ENCODE measurements around the gene ZNF418. TPM values are rescaled to one million over a fixed set of nuclear protein-coding genes. Genes with fewer than 3 reads are reported as not detected.
A peak's percentile ranks its signal among the peaks of the same experiment; 100 is the strongest.
"Not testable (repeated sequence)": the region's sequence is repeated elsewhere in the genome, so short reads cannot be mapped to it uniquely, and the experiment has no call there.

ZNF418 gene
- total RNA-seq, 1 donor from 2014 or later: 1.4 TPM

- DNase-seq (ENCODE audit: low read depth in 2 of 2): peak in 1 of 2 donors; percentile 33
Observed at GRCh38 chr19:57888560-57889231, 46.5 kb downstream of the ZNF418 start, which contains the start of gene ZNF814. TSS of gene ZNF814 (minus strand) at chr19:57889037. CDS start at chr19:57888802, 235 bp downstream.

- no peak for DNase-seq (ENCODE audit: low read depth in 2 of 2)
Observed at GRCh38 chr19:57888107-57888559, 47.1 kb downstream of the ZNF418 start.

GRCh38 chr19:57887195-57887941 lies 47.8 kb downstream of the ZNF418 start:
- no peak for DNase-seq (ENCODE audit: low read depth in 2 of 2)

- no peak for DNase-seq (ENCODE audit: low read depth in 2 of 2)
Observed at GRCh38 chr19:57886046-57886445, 49.2 kb downstream of the ZNF418 start.

- not testable (repeated sequence) for DNase-seq (ENCODE audit: low read depth in 2 of 2)
Observed at GRCh38 chr19:57873883-57874799, 61.1 kb downstream of the ZNF418 start.

GRCh38 chr19:57872450-57872849 lies 62.8 kb downstream of the ZNF418 start:
- no peak for DNase-seq (ENCODE audit: low read depth in 2 of 2)

Other genes with a start within 250 kb of the ZNF418 start
- 0.13 and 0.63 TPM in 2 replicates for gene ZNF154, start 226.2 kb downstream of the ZNF418 start, total RNA-seq
- 5.0 and 5.7 TPM in 2 replicates for gene ZNF671, start 207.8 kb downstream of the ZNF418 start, total RNA-seq
- gene ZNF776, start 188.6 kb downstream of the ZNF418 start, total RNA-seq: 12.5 and 17.6 TPM in 2 replicates
- gene ZNF586, start 165.7 kb downstream of the ZNF418 start, total RNA-seq: 10.1 and 12.9 TPM in 2 replicates
- gene ZNF552, start 120.5 kb downstream of the ZNF418 start, total RNA-seq: 7.2 and 7.5 TPM in 2 replicates
- gene ZNF587B, start 105.1 kb downstream of the ZNF418 start, total RNA-seq: 13.5 and 14.5 TPM in 2 replicates
- gene ZNF587, start 85.5 kb downstream of the ZNF418 start, total RNA-seq: 15.4 and 15.7 TPM in 2 replicates
- 2.3 and 4.0 TPM in 2 replicates for gene ZNF814, start 46.4 kb downstream of the ZNF418 start, total RNA-seq
- 9.4 and 9.6 TPM in 2 replicates for gene ZNF417, start 18.8 kb downstream of the ZNF418 start, total RNA-seq
- 3.3 and 5.2 TPM in 2 replicates for gene ZNF256, start 12.3 kb upstream of the ZNF418 start, total RNA-seq
- gene C19orf18, start 39.1 kb upstream of the ZNF418 start, total RNA-seq: 0.13 TPM in 2 replicates
- 4.1 and 9.4 TPM in 2 replicates for gene ZNF606, start 67.4 kb upstream of the ZNF418 start, total RNA-seq
- gene ZSCAN1, start 98.6 kb upstream of the ZNF418 start, total RNA-seq: not detected in 2 replicates
- gene ZNF135, start 123.9 kb upstream of the ZNF418 start, total RNA-seq: 0.64 and 1.8 TPM in 2 replicates
- gene ZSCAN18, start 162.8 kb upstream of the ZNF418 start, total RNA-seq: 10.5 and 25.8 TPM in 2 replicates
- gene ZNF329, start 215.4 kb upstream of the ZNF418 start, total RNA-seq: 7.3 and 10.1 TPM in 2 replicates
- 9.6 and 13.5 TPM in 2 replicates for gene ZNF274, start 247.7 kb upstream of the ZNF418 start, total RNA-seq